GM12878 (cell line): ENCODE measurements around the gene OTUB1. TPM values are rescaled to one million over a fixed set of nuclear protein-coding genes. Genes with fewer than 3 reads are reported as not detected.

ENCODE experiments used
- ATAC-seq: fragments of 200-7000 bp; cut with Tn5 transposase; 3 replicates; pipeline ENCODE4 v1.9.1; 2020; ENCODE audit warnings: mild to moderate bottlenecking, moderate library complexity
- BruUV-seq: library from RNA; stranded (reverse); fragments of 400-500 nt; replicated peaks from 2 replicates; lab custom pipeline; 2021; lab: Mats Ljungman, UMichigan
- CTCF ChIA-PET: fragments of 300-600 bp; sonication (Branson Sonifier 250); formaldehyde crosslinking; extraction: SDS; loops from one replicate; lab custom pipeline; 2021; ENCODE audit warnings: inconsistent platforms; lab: Yijun Ruan, JAX
- POLR2A ChIA-PET: fragments of 350-600 bp; formaldehyde crosslinking; extraction: SDS; loops from one replicate; lab custom pipeline; 2021; ENCODE audit warnings: inconsistent platforms; lab: Charles Lee
- RAD21 ChIA-PET: fragments of 300-600 bp; sonication (Branson Sonifier 250); formaldehyde crosslinking; loops from one replicate; lab custom pipeline; 2023; ENCODE audit warnings: antibody characterized with exemption; ENCODE audit not compliant: unreplicated experiment; lab: Charles Lee
- SMC1A ChIA-PET: fragments of 300-600 bp; sonication (Branson Sonifier 250); formaldehyde crosslinking; loops from one replicate; lab custom pipeline; 2023; ENCODE audit not compliant: unreplicated experiment, uncharacterized antibody; lab: Charles Lee
- DNase-seq: peaks from one replicate; pipeline ENCODE4 v3.0.0-alpha.2; 2011; ENCODE audit warnings: low read depth, low spot score
- FAIRE-seq: peaks from 3 replicates; lab custom pipeline; 2011; peaks lifted over from hg19 to GRCh38; lab: Jason Lieb, UNC
- H2AFZ ChIP-seq: 2 replicates; pipeline ENCODE4 v1.6.0; 2011; ENCODE audit warnings: low read depth, low read length, control low read depth; ENCODE audit not compliant: control insufficient read depth
- H3K27ac ChIP-seq: 2 replicates; pipeline ENCODE4 v1.5.1; 2011; ENCODE audit warnings: control low read depth; ENCODE audit not compliant: control insufficient read depth, insufficient read depth
- H3K27me3 ChIP-seq, 2 experiments: replicated peaks in 1 of 2; 2 replicates each; pipeline versions ENCODE4 v1.6.0 to v1.6.1; 2011; ENCODE audit warnings: low read length in 1 of 2; ENCODE audit not compliant: control insufficient read depth in 2 of 2, insufficient read depth in 2 of 2
- H3K36me3 ChIP-seq, 2 experiments: 2 replicates each; pipeline ENCODE4 v1.5.1; 2011; ENCODE audit warnings: low read length in 1 of 2; ENCODE audit not compliant: control insufficient read depth in 2 of 2, insufficient read depth in 2 of 2
- H3K4me1 ChIP-seq: 2 replicates; pipeline ENCODE4 v1.6.1; 2011; ENCODE audit warnings: mild to moderate bottlenecking, low read length, moderate library complexity, mixed read lengths; ENCODE audit not compliant: control insufficient read depth, insufficient read depth
- H3K4me2 ChIP-seq: 2 replicates; pipeline ENCODE4 v1.6.0; 2011; ENCODE audit warnings: control low read depth; ENCODE audit not compliant: control insufficient read depth, insufficient read depth
- H3K4me3 ChIP-seq: fragments of 200-600 bp; sonication (generic); 2 replicates; pipeline ENCODE4 v1.5.1; 2016
- H3K79me2 ChIP-seq: 2 replicates; pipeline ENCODE4 v1.6.0; 2011; ENCODE audit warnings: low read length; ENCODE audit not compliant: control insufficient read depth, insufficient read depth
- H3K9ac ChIP-seq: 2 replicates; pipeline ENCODE4 v1.8.0; 2011; ENCODE audit warnings: low read length, control low read depth, mixed read lengths; ENCODE audit not compliant: control insufficient read depth, insufficient read depth
- H3K9me3 ChIP-seq: replicated peaks from 3 replicates; pipeline ENCODE4 v1.5.1; 2011; ENCODE audit warnings: mild to moderate bottlenecking, low read length; ENCODE audit not compliant: control insufficient read depth, insufficient read depth
- H4K20me1 ChIP-seq: 2 replicates; pipeline ENCODE4 v1.6.0; 2011; ENCODE audit not compliant: control insufficient read depth, insufficient read depth
- ASH2L ChIP-seq: fragments of 300-600, 200-600 bp; sonication (generic); IDR thresholded peaks from 2 replicates; pipeline ENCODE4 v1.6.1; 2017; ENCODE audit warnings: low read depth, mild to moderate bottlenecking, borderline replicate concordance
- BCL11A ChIP-seq: IDR thresholded peaks from 2 replicates; pipeline ENCODE4 v1.6.1; 2011; ENCODE audit warnings: low read depth, low read length
- CHD1 ChIP-seq: IDR thresholded peaks from 2 replicates; pipeline ENCODE4 v1.6.1; 2012; ENCODE audit warnings: low read depth, low read length, improper control_type of control experiment
- HCFC1 ChIP-seq: fragments of 150-350 bp; IDR thresholded peaks from 2 replicates; pipeline ENCODE4 v1.6.1; 2014; ENCODE audit warnings: low read length
- NFXL1 ChIP-seq: fragments of 450-650 bp; IDR thresholded peaks from 2 replicates; pipeline ENCODE4 v1.6.1; 2017; ENCODE audit warnings: antibody characterized with exemption, mild to moderate bottlenecking, borderline replicate concordance
- NRF1 ChIP-seq: conservative IDR thresholded peaks from 2 replicates; pipeline ENCODE4 v1.6.1; 2011; ENCODE audit warnings: mild to moderate bottlenecking, low read depth, low read length, improper control_type of control experiment
- RUNX3 ChIP-seq: IDR thresholded peaks from 2 replicates; pipeline ENCODE4 v1.6.1; 2012; ENCODE audit warnings: low read length, inconsistent platforms
- SRF ChIP-seq, 2 experiments: IDR thresholded peaks; 2 replicates each; pipeline ENCODE4 v1.6.1; 2011; ENCODE audit warnings: low read depth in 2 of 2, low read length in 2 of 2, mild to moderate bottlenecking in 1 of 2, moderate library complexity in 1 of 2
- STAT3 ChIP-seq: IDR thresholded peaks from 2 replicates; pipeline ENCODE4 v1.6.1; 2011; ENCODE audit warnings: low read depth, low read length, improper control_type of control experiment
- TARDBP ChIP-seq: IDR thresholded peaks from 2 replicates; pipeline ENCODE4 v1.6.1; 2016; ENCODE audit warnings: borderline replicate concordance
- ZBED1 ChIP-seq: IDR thresholded peaks from 2 replicates; pipeline ENCODE4 v1.6.1; 2016; ENCODE audit warnings: borderline replicate concordance
- WGBS: methylation state at CpG from one replicate; pipeline ENCODE4 v1.1.6; 2016; ENCODE audit warnings: low lambda C conversion rate; ENCODE audit not compliant: insufficient replicate concordance, insufficient coverage; ENCODE audit errors: missing lambda C conversion rate; 5-methylcytosine and 5-hydroxymethylcytosine counted together
- in situ Hi-C: fragments of 300-500 bp; cut with MboI; formaldehyde crosslinking; loops from 9 replicates; pipeline ENCODE4 v1.14.3; 2018; ENCODE audit warnings: mixed read lengths
- intact Hi-C: fragments of 100-400 bp; cut with micrococcal nuclease; formaldehyde crosslinking; loops from one replicate; pipeline ENCODE4 v1.14.2; 2022; ENCODE audit not compliant: unreplicated experiment
- polyA plus RNA-seq, 11 experiments: library from polyadenylated mRNA; depleted of rRNA in 4 of 11; unstranded in 6 of 11; stranded (reverse) in 5 of 11; fragments of >200 nt; fragmentation: Nextera tagmentation in 4 of 11; fragmentation: Illumina TruSeq in 1 of 11; extraction: Ambion mirVana in 4 of 11; extraction: Trizol in 1 of 11; gene quantifications; 1 replicate in 1 of 11; 2 replicates in 10 of 11; pipeline versions ENCODE4 v1.2.1 to v1.2.3, GENCODE V29; 2011 to 2016; ENCODE audit warnings: inconsistent platforms in 2 of 11, missing spikeins in 2 of 11, low read depth in 1 of 11
- total RNA-seq, 4 experiments: library from RNA; depleted of rRNA in 3 of 4; stranded (reverse); fragments of >200 nt in 3 of 4; fragmentation: Illumina TruSeq in 1 of 4; extraction: Trizol in 1 of 4; gene quantifications; 2 replicates each; pipeline versions ENCODE4 v1.2.1 to v1.2.3, GENCODE V29; 2013 to 2021
- TF ChIP-seq, protein P1 (sequence below): IDR thresholded peaks from 2 replicates; pipeline ENCODE4 v1.6.1; 2012; ENCODE audit warnings: improper control_type of control experiment, low read depth, low read length; ENCODE audit not compliant: insufficient replicate concordance
- TF ChIP-seq, protein P2 (sequence below): fragments of 450-650 bp; IDR thresholded peaks from 2 replicates; pipeline ENCODE4 v1.6.1; 2016; ENCODE audit warnings: mild to moderate bottlenecking

Gene OTUB1
- total and polyA plus RNA-seq, 10 of the 15 experiments (the other 5 are each of a cell fraction or from before 2014, with no cell fraction given), result 49.6 to 225 (median 131) TPM

- no TSS peak for BruUV-seq
- WGBS, result 34% methylated on average over 4 of the region's 4 CpGs
Measured at GRCh38 chr11:64004590-64004984, 18.3 kb downstream of the OTUB1 start.

DNA sequence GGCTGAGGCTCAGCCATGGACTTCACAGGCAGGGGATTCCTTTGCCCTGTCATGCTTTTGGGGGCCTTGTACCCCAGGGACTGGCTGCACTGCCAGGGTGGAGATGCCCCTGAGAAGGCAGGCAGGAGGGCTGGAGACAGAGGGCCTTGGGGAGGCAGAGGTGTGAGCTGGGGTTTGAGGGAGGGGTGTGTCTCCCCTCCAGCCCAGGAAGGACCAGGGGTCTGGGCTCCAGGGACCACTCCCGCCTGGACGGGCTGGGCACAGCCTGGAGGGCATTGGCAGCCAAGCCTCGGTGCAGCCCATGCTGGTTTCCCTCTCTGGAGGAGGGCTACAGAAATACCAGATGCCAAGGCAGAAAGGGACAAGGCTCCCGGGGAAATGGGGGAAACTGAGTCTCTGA lies 19.5 kb downstream of the OTUB1 start:
- no TSS peak for BruUV-seq
- no peaks in the 10 kb centered on the region; a peak in 3 of 4 replicates for H3K27me3 ChIP-seq
- no peak overlapping the region for H3K4me2 ChIP-seq
- intact Hi-C loops (no loop called here), in situ Hi-C loops (no loop called here)
- no peak overlapping the region for H3K27ac ChIP-seq
- DNase-seq (no peak), FAIRE-seq (no peak), ATAC-seq (no peak)
- ChIA-PET RAD21 (no interaction called here), CTCF (no interaction called here), POLR2A (no interaction called here), SMC1A (interaction anchor here (1.2 kb wide), 1 partner anchor 143 kb away, joined by 3 read pairs; no protein-coding TSS in a partner anchor)
- H3K4me3 ChIP-seq, result no peak overlapping the region
- no peaks in the 10 kb centered on the region for H3K79me2 ChIP-seq
- 40% methylated on average over 4 of the region's 4 CpGs for WGBS
- H3K9me3 ChIP-seq, result peaks cover 3% of the 10 kb centered on the region; the same call in 2 of the 3 replicates
- no peaks in the 10 kb centered on the region for H3K36me3 ChIP-seq
- H2AFZ ChIP-seq, result no peak overlapping the region
- H3K9ac ChIP-seq, result no peak overlapping the region
- H4K20me1 ChIP-seq, result no peaks in the 10 kb centered on the region; the same call in 1 of the 2 replicates
- no peaks in the 10 kb centered on the region; the same call in 1 of the 2 replicates for H3K4me1 ChIP-seq
- TF ChIP-seq SRF (IDR thresholded peaks at IDR 0.05; ENCODE audit: low read depth in 2 of 2, low read length in 2 of 2), result no peak
- no peak for TF ChIP-seq ASH2L
- TF ChIP-seq BCL11A, result no peak
- TF ChIP-seq, protein P1, sequence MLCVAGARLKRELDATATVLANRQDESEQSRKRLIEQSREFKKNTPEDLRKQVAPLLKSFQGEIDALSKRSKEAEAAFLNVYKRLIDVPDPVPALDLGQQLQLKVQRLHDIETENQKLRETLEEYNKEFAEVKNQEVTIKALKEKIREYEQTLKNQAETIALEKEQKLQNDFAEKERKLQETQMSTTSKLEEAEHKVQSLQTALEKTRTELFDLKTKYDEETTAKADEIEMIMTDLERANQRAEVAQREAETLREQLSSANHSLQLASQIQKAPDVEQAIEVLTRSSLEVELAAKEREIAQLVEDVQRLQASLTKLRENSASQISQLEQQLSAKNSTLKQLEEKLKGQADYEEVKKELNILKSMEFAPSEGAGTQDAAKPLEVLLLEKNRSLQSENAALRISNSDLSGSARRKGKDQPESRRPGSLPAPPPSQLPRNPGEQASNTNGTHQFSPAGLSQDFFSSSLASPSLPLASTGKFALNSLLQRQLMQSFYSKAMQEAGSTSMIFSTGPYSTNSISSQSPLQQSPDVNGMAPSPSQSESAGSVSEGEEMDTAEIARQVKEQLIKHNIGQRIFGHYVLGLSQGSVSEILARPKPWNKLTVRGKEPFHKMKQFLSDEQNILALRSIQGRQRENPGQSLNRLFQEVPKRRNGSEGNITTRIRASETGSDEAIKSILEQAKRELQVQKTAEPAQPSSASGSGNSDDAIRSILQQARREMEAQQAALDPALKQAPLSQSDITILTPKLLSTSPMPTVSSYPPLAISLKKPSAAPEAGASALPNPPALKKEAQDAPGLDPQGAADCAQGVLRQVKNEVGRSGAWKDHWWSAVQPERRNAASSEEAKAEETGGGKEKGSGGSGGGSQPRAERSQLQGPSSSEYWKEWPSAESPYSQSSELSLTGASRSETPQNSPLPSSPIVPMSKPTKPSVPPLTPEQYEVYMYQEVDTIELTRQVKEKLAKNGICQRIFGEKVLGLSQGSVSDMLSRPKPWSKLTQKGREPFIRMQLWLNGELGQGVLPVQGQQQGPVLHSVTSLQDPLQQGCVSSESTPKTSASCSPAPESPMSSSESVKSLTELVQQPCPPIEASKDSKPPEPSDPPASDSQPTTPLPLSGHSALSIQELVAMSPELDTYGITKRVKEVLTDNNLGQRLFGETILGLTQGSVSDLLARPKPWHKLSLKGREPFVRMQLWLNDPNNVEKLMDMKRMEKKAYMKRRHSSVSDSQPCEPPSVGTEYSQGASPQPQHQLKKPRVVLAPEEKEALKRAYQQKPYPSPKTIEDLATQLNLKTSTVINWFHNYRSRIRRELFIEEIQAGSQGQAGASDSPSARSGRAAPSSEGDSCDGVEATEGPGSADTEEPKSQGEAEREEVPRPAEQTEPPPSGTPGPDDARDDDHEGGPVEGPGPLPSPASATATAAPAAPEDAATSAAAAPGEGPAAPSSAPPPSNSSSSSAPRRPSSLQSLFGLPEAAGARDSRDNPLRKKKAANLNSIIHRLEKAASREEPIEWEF, result no peak
- no peak for TF ChIP-seq STAT3
- TF ChIP-seq, protein P2, sequence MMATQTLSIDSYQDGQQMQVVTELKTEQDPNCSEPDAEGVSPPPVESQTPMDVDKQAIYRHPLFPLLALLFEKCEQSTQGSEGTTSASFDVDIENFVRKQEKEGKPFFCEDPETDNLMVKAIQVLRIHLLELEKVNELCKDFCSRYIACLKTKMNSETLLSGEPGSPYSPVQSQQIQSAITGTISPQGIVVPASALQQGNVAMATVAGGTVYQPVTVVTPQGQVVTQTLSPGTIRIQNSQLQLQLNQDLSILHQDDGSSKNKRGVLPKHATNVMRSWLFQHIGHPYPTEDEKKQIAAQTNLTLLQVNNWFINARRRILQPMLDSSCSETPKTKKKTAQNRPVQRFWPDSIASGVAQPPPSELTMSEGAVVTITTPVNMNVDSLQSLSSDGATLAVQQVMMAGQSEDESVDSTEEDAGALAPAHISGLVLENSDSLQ, result no peak
- no peak for TF ChIP-seq TARDBP
- no peak for TF ChIP-seq CHD1

More at GRCh38 chr11:64004590-64004984, 18.3 kb downstream of the OTUB1 start:
- ATAC-seq (no peak), FAIRE-seq (no peak), DNase-seq (no peak)
- H2AFZ ChIP-seq, result no peak overlapping the region
- intact Hi-C loops, result no loop called here
- in situ Hi-C loops, result loop anchor here (5.0 kb wide), 1 partner anchor 143 kb away; no protein-coding TSS in a partner anchor
- H3K79me2 ChIP-seq, result no peaks in the 10 kb centered on the region
- no peak overlapping the region for H3K4me3 ChIP-seq
- H3K27ac ChIP-seq, result no peak overlapping the region
- H3K36me3 ChIP-seq, result no peaks in the 10 kb centered on the region
- no peak overlapping the region for H3K4me2 ChIP-seq
- H3K9me3 ChIP-seq, result no peaks in the 10 kb centered on the region; the same call in 2 of the 3 replicates
- TF ChIP-seq RUNX3 (no peak), NRF1 (no peak), HCFC1 (no peak), ZBED1 (no peak), NFXL1 (no peak)
- no peaks in the 10 kb centered on the region; the same call in 1 of the 2 replicates for H4K20me1 ChIP-seq
- POLR2A ChIA-PET, result interaction anchor here (0.6 kb wide), 1 partner anchor 14 kb away, joined by 3 read pairs; no protein-coding TSS in a partner anchor
- CTCF ChIA-PET, result no interaction called here
- no peaks in the 10 kb centered on the region; the same call in 1 of the 2 replicates for H3K4me1 ChIP-seq
- no peak overlapping the region for H3K9ac ChIP-seq
- SMC1A ChIA-PET, result no interaction called here
- RAD21 ChIA-PET, result no interaction called here
- H3K27me3 ChIP-seq, result no peaks in the 10 kb centered on the region; a peak in 3 of 4 replicates
